PC-9 (cell line): Measurements from ENCODE around the gene SLC35G2.

ENCODE experiments used
- CTCF ChIP-seq: fragments of 200-600 bp; sonication (generic); conservative IDR thresholded peaks from 2 replicates; pipeline ENCODE4 v1.6.1; 2017; ENCODE audit warnings: mixed run types, antibody characterized with exemption, mild to moderate bottlenecking, moderate library complexity
- EZH2 ChIP-seq: fragments of 200-600 bp; sonication (generic); IDR thresholded peaks from 2 replicates; pipeline ENCODE4 v1.8.0; 2017; ENCODE audit warnings: antibody characterized with exemption, low read depth

DNA sequence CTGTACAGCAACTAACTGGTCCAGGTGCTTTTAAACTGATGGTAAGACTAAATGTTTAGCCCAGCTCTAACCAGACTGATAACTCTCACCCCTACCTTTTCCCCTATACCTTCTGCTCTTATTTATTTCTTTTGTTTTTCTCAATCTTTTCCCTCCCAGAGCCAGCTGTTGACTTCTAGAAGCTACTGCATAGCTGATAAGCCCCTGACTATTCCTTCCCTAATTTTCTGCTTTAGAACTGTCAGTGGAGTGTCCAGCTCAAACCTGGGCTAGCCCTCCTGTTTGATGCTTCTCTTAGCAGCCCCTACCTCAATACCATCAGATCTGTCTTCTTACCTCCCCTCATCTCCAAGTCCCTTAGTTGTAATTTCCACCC, 20.6 kb downstream of the SLC35G2 start:
- TF ChIP-seq CTCF: no peak
- no peak for TF ChIP-seq EZH2
